A549 (cell line): ENCODE measurements around the gene RELT. TPM values are rescaled to one million over a fixed set of nuclear protein-coding genes. Genes with fewer than 3 reads are reported as not detected.

Experiments
- ATAC-seq, 2 experiments: fragments of 200-7000 bp in 1 of 2; fragments of >200 bp in 1 of 2; cut with Nextera tagmentation in 1 of 2; cut with Tn5 transposase in 1 of 2; 3 replicates each; pipeline versions ENCODE4 v1.8.0 to v1.9.1; 2018 to 2020; ENCODE audit warnings: mild to moderate bottlenecking in 1 of 2, moderate library complexity in 1 of 2
- CTCF ChIA-PET: fragments of 300-600 bp; sonication (Branson Sonifier 250); formaldehyde crosslinking; extraction: SDS; loops from one replicate; lab custom pipeline; 2021; ENCODE audit warnings: antibody characterized with exemption, inconsistent platforms; lab: Yijun Ruan, JAX
- POLR2A ChIA-PET: fragments of 350-600 bp; formaldehyde crosslinking; extraction: SDS; loops from one replicate; lab custom pipeline; 2021; ENCODE audit warnings: antibody characterized with exemption, inconsistent platforms; lab: Yijun Ruan, JAX
- DNase-seq, 2 experiments: peaks; one replicate each; pipeline versions ENCODE4 v3.0.0 to v3.0.0-alpha.2; 2011 to 2016; ENCODE audit warnings: low read depth in 1 of 2, low spot score in 1 of 2
- FAIRE-seq: peaks from 2 replicates; lab custom pipeline; 2011; peaks lifted over from hg19 to GRCh38; lab: Jason Lieb, UNC
- H3K27ac ChIP-seq, 2 experiments: fragments of >200 bp; sonication (Bioruptor Twin); formaldehyde crosslinking; 3 replicates each; pipeline ENCODE4 v1.5.1; 2016 to 2017
- H3K4me1 ChIP-seq: fragments of >200 bp; sonication (Bioruptor Twin); formaldehyde crosslinking; 3 replicates; pipeline ENCODE4 v1.6.1; 2016
- H3K4me2 ChIP-seq: fragments of >200 bp; sonication (Bioruptor Twin); formaldehyde crosslinking; 3 replicates; pipeline ENCODE4 v1.6.1; 2016
- H3K4me3 ChIP-seq: fragments of >200 bp; sonication (Bioruptor Twin); formaldehyde crosslinking; 3 replicates; pipeline ENCODE4 v1.5.1; 2016
- H3K9me3 ChIP-seq: fragments of >200 bp; sonication (Bioruptor Twin); formaldehyde crosslinking; 3 replicates; pipeline ENCODE4 v1.6.1; 2016
- CBX8 ChIP-seq: fragments of 200-600 bp; sonication (generic); IDR thresholded peaks from 2 replicates; pipeline ENCODE4 v1.6.1; 2016
- CEBPB ChIP-seq, 2 experiments: fragments of >200 bp in 1 of 2; sonication (Bioruptor Twin) in 1 of 2; formaldehyde crosslinking in 1 of 2; IDR thresholded peaks; 2 replicates each; pipeline ENCODE4 v1.6.1; 2012 to 2016
- CHD2 ChIP-seq: fragments of 150-350 bp; IDR thresholded peaks from 2 replicates; pipeline ENCODE4 v1.6.1; 2014; ENCODE audit warnings: low read length; ENCODE audit not compliant: partially characterized antibody
- CHD4 ChIP-seq: fragments of 200-600 bp; sonication (generic); IDR thresholded peaks from 2 replicates; pipeline ENCODE4 v1.6.1; 2016; ENCODE audit warnings: antibody characterized with exemption, mild to moderate bottlenecking, borderline replicate concordance
- FOXS1 ChIP-seq: fragments of 250-450 bp; sonication (Bioruptor Pico); IDR thresholded peaks from 2 replicates; pipeline ENCODE4 v1.5.0; 2020; ENCODE audit warnings: mild to moderate bottlenecking, moderate library complexity
- GATA3 ChIP-seq: IDR thresholded peaks from 2 replicates; pipeline ENCODE4 v1.6.1; 2012; ENCODE audit warnings: borderline replicate concordance
- HES2 ChIP-seq: fragments of >200 bp; sonication (Bioruptor Twin); formaldehyde crosslinking; IDR thresholded peaks from 2 replicates; pipeline ENCODE4 v1.6.1; 2016
- HEYL ChIP-seq: fragments of 250-450 bp; sonication (Bioruptor Pico); IDR thresholded peaks from 2 replicates; pipeline ENCODE4 v1.8.0; 2021; ENCODE audit warnings: mild to moderate bottlenecking, moderate library complexity
- HOXA7 ChIP-seq: fragments of 250-450 bp; sonication (Bioruptor Pico); IDR thresholded peaks from 2 replicates; pipeline ENCODE4 v1.5.0; 2020; ENCODE audit warnings: mild to moderate bottlenecking, moderate library complexity
- HOXB13 ChIP-seq: fragments of 250-450 bp; sonication (Bioruptor Pico); IDR thresholded peaks from 2 replicates; pipeline ENCODE4 v1.5.0; 2020; ENCODE audit warnings: low read depth, mild to moderate bottlenecking, moderate library complexity
- NFE2L2 ChIP-seq: fragments of 150-350 bp; conservative IDR thresholded peaks from 2 replicates; pipeline ENCODE4 v1.6.1; 2014; ENCODE audit warnings: low read length
- RAD21 ChIP-seq, 2 experiments: fragments of >200 bp in 1 of 2; sonication (Bioruptor Twin) in 1 of 2; formaldehyde crosslinking in 1 of 2; IDR thresholded peaks in 1 of 2; conservative IDR thresholded peaks in 1 of 2; 2 replicates in 1 of 2; 3 replicates in 1 of 2; pipeline ENCODE4 v1.6.1; 2012 to 2018; ENCODE audit warnings: inconsistent platforms in 1 of 2
- REST ChIP-seq: fragments of 200-600 bp; sonication (generic); IDR thresholded peaks from 2 replicates; pipeline ENCODE4 v1.6.1; 2016; ENCODE audit warnings: antibody characterized with exemption, mild to moderate bottlenecking, moderate library complexity
- RFX5 ChIP-seq: fragments of 450-650 bp; IDR thresholded peaks from 2 replicates; pipeline ENCODE4 v1.7.1; 2014; ENCODE audit warnings: antibody characterized with exemption, mild to moderate bottlenecking, moderate library complexity
- RNF2 ChIP-seq: fragments of 200-600 bp; sonication (generic); IDR thresholded peaks from 2 replicates; pipeline ENCODE4 v1.6.1; 2016; ENCODE audit warnings: low read depth, mild to moderate bottlenecking, antibody characterized with exemption, moderate library complexity, borderline replicate concordance
- SMC3 ChIP-seq: fragments of >200 bp; sonication (Bioruptor Twin); formaldehyde crosslinking; IDR thresholded peaks from 3 replicates; pipeline ENCODE4 v1.6.1; 2018; ENCODE audit warnings: inconsistent platforms
- SREBF2 ChIP-seq: fragments of 450-650 bp; IDR thresholded peaks from 2 replicates; pipeline ENCODE4 v1.6.1; 2014; ENCODE audit warnings: mild to moderate bottlenecking, moderate library complexity
- ZFP36 ChIP-seq: fragments of 450-650 bp; IDR thresholded peaks from 2 replicates; pipeline ENCODE4 v1.6.1; 2014; ENCODE audit warnings: borderline replicate concordance; ENCODE audit not compliant: partially characterized antibody
- WGBS: methylation state at CpG from one replicate; pipeline ENCODE4 v1.1.6; 2017; ENCODE audit errors: missing lambda C conversion rate; 5-methylcytosine and 5-hydroxymethylcytosine counted together
- polyA plus RNA-seq, 4 experiments: library from polyadenylated mRNA; depleted of rRNA in 3 of 4; stranded (reverse); fragments of >200 nt; fragmentation: RNase III in 1 of 4; extraction: RNeasy Plus Mini Kit Qiagen cat#74134 plus additional on column Dnase treatment in 1 of 4; gene quantifications; 2 replicates in 3 of 4; 3 replicates in 1 of 4; pipeline ENCODE4 v1.2.3, GENCODE V29; 2011 to 2017

Gene RELT
- polyA plus RNA-seq, 2 of the 4 experiments (the other 2 are of a cell fraction), result 2.9 to 5.2 TPM

- H3K4me3 ChIP-seq, result no peak overlapping the region
- ATAC-seq, result no peak
- H3K27ac ChIP-seq, result no peak overlapping the region
- POLR2A ChIA-PET, result interaction anchor here (1.2 kb wide), 1 partner anchor 73 kb away, joined by 9 read pairs; the partner anchor contains the start of gene ARHGEF17
- TF ChIP-seq CHD2 (no peak), RAD21 (conservative IDR thresholded peaks at IDR 0.05 in 1 of 2, IDR thresholded peaks at IDR 0.05 in 1 of 2) (no peak), HES2 (no peak), REST (no peak), RNF2 (no peak), HOXB13 (CRISPR knock-in tag) (no peak), HEYL (CRISPR knock-in tag) (no peak), CEBPB (IDR thresholded peaks at IDR 0.05) (no peak), GATA3 (no peak), CBX8 (no peak), ZFP36 (no peak)
- TF ChIP-seq, all 56 proteins: peak for 0
- Histone ChIP-seq H3K9me3 (no peaks in the 10 kb centered on the region), H3K4me1 (peaks cover 50% of the 10 kb centered on the region), H3K4me2 (no peak overlapping the region)
- CTCF ChIA-PET, result interaction anchor here (0.7 to 39.3 kb wide), 6 partner anchors 12 to 280 kb away, joined by 3 to 667 read pairs (median 8); partner anchors contain the start of gene RELT
- 74% methylated on average over 7 of the region's 7 CpGs for WGBS
- no peak for FAIRE-seq
- DNase-seq, result no peak
These were observed 4.1 kb downstream of the RELT start for GRCh38 chr11:73380331-73380730.

GRCh38 chr11:73380897-73381410, 4.8 kb downstream of the RELT start:
- Histone ChIP-seq H3K9me3 (no peaks in the 10 kb centered on the region), H3K4me1 (peaks cover 50% of the 10 kb centered on the region), H3K4me3 (no peak overlapping the region), H3K4me2 (no peak overlapping the region), H3K27ac (no peak overlapping the region)
- POLR2A ChIA-PET, result no interaction called here
- TF ChIP-seq CHD4 (no peak), NFE2L2 (no peak), GATA3 (no peak), RFX5 (no peak), FOXS1 (CRISPR knock-in tag) (no peak), SREBF2 (no peak), RAD21 (conservative IDR thresholded peaks at IDR 0.05 in 1 of 2, IDR thresholded peaks at IDR 0.05 in 1 of 2) (no peak)
- no peak for DNase-seq
- whole genome bisulfite sequencing, result 84% methylated on average over 4 of the region's 4 CpGs
- CTCF ChIA-PET, result interaction anchor here (24.4 to 39.3 kb wide), 2 partner anchors 12 to 14 kb away, joined by 667 read pairs; partner anchors contain the start of gene RELT
- no peak for FAIRE-seq
- ATAC-seq, result no peak

- ATAC-seq (no peak), FAIRE-seq (no peak), DNase-seq (no peak)
- 71% methylated on average over 5 of the region's 6 CpGs for WGBS
- Histone ChIP-seq H3K4me3 (no peak overlapping the region), H3K27ac (no peak overlapping the region), H3K9me3 (no peaks in the 10 kb centered on the region), H3K4me1 (peaks cover 56% of the 10 kb centered on the region), H3K4me2 (no peak overlapping the region)
- no peak for TF ChIP-seq HOXA7
- no peak for TF ChIP-seq SMC3
- TF ChIP-seq CHD4, result no peak
- no peak for TF ChIP-seq HES2
- ChIA-PET POLR2A (no interaction called here), CTCF (interaction anchor here (24.4 to 39.3 kb wide), 2 partner anchors 11 to 15 kb away, joined by 667 read pairs; partner anchors contain the start of gene RELT)
These were observed 5.4 kb downstream of the RELT start for GRCh38 chr11:73381589-73381988.
